AG20443 (cell line): Measurements from ENCODE around the gene ZNF695.

Experiments used
- DNase-seq: peaks from one replicate; pipeline ENCODE4 v3.0.0; 2012; ENCODE audit warnings: low spot score, mixed read lengths

Gene ZNF695

GRCh38 chr1:246959944-246960693 lies 47.7 kb downstream of the ZNF695 start:
- no peak for DNase-seq

GRCh38 chr1:246954126-246954525 lies 53.7 kb downstream of the ZNF695 start:
- no peak for DNase-seq

- DNase-seq: no peak
Observed at GRCh38 chr1:246951413-246951812, 56.4 kb downstream of the ZNF695 start.

GRCh38 chr1:246949956-246950355 lies 57.9 kb downstream of the ZNF695 start:
- DNase-seq: no peak

GRCh38 chr1:246947255-246947654 lies 60.6 kb downstream of the ZNF695 start:
- peak; percentile 52 for DNase-seq

GRCh38 chr1:246946366-246946765 lies 61.5 kb downstream of the ZNF695 start:
- DNase-seq: no peak
